ENCODE data around the gene DENR.

Gene DENR

GRCh38 chr12:122811777-122812176 is 59.2 kb downstream of the DENR start:
- in situ Hi-C loops (cut with HindIII; ENCODE audit: low sequenced_read_pairs): no loop called here

GRCh38 chr12:122813310-122813713 is 60.7 kb downstream of the DENR start:
- in situ Hi-C loops (cut with HindIII; ENCODE audit: low sequenced_read_pairs): no loop called here

DNA sequence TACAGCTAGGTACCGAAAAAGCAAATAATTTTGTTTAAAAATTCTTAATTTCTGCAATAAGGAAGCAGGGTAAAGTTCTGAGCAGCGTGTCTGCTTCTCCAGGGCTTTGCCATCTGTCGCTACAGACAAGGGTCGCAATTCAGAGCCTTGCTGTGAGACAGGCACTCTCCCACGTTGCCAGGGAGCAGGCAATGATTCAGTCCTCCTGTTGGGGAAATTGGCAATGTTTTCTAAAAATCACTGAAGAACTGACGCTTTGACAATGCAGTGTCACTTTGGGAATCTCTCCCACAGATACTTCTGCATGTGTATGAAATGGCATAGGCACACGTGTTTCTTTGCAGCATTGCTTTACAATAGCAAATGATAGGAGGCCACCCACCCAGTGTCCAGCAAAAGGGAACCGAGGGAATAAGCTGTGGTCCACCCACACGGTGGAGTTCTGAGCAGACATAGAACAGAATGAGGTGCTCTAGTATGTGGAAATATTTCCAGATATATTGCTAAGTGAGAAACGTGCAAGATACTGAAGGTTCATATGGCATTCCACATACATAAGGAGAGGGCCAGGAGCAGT is 66.7 kb downstream of the DENR start:
- in situ Hi-C loops (cut with HindIII; ENCODE audit: low sequenced_read_pairs): no loop called here

DNA sequence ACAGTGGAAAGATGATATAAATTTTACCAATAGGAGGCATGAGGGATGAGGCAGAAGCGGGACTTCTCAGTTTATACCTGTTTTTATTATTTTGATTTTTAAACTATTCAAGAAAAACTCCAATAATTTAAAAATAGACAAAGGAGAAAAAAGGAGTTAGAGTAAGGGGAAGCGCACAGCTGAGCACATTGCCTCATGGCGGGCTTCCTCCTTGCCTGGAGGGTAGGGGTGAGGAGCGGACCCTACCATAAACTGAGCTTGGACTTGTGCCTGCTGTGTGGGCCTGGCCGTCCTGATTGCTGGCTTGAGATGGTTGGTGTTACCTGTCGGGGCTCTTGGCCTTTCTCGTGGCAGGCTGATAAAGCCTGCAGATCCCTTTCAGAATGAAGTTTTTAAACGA is 67.5 kb downstream of the DENR start:
- in situ Hi-C loops (cut with HindIII; ENCODE audit: low sequenced_read_pairs): no loop called here

All from endothelial cell of hepatic sinusoid (primary cell).